Islet of Langerhans (tissue), 1 donor: Measurements from ENCODE around the gene ATP2B2.

Source experiments
- FAIRE-seq: peaks from one replicate; lab custom pipeline; 2011; peaks lifted over from hg19 to GRCh38; lab: Jason Lieb, UNC

ATP2B2 gene

DNA sequence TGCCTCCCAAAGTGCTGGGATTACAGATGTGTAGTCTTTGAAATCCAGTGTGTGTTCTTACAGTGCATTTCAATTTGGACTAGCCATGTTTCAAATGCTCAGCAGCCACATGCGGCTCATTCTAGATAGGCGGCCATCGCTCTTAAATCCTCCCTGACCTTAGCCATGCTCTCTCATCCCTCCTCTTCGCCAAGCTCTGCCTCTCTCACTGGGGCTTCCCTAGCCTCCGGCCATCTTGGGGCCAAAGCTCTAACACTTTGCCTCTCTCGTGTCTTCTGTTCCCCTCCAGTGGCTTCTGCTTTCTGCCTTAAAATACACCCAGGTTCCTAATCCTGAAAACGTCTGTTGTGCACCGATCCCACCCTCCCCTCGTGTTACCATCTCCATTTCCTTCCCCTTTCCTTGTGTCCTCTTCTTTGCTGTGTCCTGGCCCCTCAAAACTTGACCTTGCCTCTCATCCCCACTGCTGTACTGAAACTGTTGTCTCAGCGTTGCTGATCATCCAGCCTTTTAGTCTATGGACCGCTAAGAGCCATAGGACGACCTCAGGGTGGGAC, 211.3 kb downstream of the ATP2B2 start:
- FAIRE-seq: no peak

DNA sequence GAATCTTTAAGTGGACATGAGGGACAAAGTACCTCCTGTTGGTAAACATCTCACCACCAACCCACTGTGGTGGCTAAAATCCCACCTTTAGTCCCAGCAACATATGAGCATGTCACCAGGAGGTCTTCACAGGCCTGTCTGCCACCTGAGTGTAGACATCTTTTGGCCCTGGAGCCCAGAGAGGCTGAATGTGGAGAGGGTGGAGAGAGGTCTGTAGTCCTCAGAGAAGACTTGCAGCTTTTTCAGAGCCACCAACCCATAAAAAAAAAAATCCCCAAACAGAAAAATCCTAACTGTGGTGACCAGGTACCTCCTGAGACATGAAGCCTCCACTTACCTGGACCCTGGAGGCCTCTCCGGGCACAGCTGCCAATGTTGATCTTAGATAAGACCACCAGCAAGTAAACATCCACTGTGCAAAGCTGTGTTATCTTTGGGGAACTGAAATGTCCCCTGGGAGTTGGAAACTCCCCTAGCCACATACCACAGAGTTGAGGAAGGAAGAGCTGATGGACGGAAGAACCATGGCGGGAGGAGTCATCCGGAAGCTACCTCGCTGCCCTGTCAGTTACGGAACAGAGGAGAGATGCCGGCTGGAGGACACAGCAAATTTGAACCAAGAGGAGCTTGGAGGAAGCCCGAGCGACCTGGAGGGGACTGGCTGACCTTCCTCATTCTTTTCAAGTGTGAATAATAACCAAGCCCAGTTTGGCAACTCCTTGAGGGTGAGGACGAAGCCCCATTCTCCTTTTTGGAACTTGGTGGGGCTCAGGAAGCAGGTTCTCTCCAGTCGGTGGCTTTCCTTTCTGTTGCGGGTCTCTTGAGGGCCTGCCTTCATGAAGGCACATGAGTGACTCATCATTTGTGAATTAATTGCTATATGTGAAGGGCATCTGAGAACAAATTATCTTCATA, 212.6 kb downstream of the ATP2B2 start, which contains the start of gene GHRL:
Gene GHRL (minus strand): TSS at position 443 of the 915 bp plus-strand sequence. CDS start 2,767 bp downstream, outside the sequence.
- no peak for FAIRE-seq

DNA sequence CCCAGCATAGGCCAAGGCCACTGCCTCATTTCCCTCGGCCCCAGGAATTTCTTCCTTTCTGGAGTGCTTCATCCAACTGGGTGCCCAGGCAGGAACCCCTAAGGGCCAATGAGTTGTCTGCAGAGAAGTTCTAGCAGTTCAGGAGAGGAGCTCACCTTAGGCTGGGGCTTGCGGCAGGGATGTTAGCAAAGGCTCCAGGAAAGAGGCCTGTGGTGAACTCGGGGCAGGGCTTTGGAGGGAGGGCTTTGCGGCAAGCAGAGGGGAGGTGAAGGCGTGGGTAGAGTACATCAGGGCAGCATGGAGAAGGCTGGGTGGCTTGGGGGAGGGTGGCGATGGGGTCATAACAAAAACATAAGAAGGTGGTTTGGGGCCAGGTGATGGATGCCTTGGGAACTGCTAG, 213.7 kb downstream of the ATP2B2 start:
- FAIRE-seq: no peak

DNA sequence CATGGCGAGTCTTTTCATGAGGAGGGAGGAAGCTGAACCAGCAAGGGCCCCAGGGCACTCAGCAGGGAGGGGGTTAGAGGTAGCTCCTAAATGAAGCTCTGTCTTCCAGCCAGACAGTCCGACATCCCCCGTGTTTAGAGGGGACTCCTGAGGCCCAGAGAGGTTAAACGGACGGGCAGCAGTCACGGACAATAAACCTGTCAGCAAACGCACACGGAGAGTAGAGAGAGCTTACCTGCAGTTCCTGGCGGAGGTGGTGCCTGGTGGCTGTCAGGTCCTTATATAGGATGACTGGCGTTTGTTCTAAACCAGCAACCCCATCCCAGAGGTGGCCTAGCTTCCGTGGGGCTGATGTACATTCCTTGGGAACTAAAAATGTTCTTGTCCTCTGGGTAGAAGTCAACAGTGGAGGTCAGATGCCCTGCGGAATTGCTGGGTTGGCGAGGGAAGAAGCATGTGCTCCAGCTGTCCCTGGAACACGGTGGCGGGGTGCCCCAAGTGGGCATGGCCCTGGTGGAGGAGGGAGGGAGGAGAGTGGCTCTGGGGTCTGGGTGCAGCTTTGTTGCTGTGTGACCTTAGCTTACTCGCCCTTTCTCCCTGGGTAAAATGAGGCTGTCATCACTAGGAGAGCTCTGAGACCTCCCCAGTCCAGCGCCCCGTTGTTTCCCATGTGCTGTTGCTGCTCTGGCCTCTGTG, 214.8 kb downstream of the ATP2B2 start:
- no peak for FAIRE-seq

DNA sequence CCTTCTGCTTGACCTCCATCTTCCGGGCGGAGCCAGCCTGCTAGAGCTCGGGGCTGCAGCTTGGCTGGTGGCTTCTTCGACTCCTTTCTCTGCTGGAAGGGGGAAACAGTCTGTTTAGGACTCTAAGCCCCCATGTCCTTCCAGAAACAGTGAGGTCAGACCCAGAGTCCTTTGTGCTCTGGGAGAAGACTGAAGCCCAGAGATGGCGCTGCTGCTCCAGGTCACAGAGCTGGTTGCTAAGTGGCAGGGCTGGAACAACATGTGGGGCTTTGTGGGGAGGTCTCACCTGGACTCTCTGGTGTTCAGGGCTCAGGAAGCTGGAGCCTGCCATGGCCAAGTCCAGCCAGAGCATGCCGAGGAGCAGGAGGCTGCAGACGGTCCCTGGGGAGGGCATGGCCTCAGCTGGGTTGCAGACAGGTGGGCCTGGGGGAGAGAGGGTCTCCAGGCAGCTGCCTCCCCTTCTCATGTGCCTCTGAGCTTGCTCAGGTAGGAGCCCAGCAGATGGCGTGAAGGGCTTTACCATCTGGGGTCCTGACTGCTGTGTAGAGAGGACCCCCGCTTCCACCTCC, 215.5 kb downstream of the ATP2B2 start:
- FAIRE-seq: no peak

DNA sequence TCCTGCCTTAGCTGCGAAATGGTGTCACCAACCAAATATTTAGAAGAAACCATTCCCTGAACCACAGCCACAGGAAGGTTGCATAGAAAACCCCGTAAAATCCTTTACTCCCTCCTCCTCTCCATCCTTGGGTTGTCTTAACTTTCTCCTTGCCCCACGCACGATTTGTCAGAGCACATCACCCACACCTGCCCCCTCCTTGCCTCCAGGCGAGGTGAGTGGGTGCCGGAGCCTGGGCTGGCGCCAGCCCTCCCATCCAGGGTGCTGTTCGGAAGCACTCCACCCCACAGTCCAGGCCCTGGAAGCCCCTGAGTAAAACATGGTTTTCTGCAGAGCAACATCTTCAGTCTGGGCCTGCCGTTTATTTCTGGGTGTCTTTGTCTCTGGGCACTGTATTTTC, 216.3 kb downstream of the ATP2B2 start:
- no peak for FAIRE-seq

DNA sequence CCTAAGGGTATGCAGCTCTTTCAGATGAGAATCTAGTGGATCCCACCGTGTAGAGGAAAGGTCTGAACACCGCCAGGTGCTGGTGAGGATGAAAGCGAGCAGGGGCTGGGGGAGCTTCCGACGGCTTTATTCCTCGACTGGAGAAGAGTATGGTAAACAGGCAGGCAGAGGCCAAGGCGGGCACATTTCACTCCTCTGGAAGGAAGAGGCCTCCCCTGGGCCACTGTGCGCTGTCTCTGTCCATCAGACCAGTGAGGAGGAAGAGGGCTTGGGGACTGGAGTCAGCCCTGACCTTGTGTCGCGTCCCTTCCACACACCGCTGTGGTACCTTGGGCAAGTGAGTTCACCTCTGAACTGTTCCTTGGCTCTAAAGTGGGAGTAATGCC, 216.8 kb downstream of the ATP2B2 start:
- FAIRE-seq: no peak

DNA sequence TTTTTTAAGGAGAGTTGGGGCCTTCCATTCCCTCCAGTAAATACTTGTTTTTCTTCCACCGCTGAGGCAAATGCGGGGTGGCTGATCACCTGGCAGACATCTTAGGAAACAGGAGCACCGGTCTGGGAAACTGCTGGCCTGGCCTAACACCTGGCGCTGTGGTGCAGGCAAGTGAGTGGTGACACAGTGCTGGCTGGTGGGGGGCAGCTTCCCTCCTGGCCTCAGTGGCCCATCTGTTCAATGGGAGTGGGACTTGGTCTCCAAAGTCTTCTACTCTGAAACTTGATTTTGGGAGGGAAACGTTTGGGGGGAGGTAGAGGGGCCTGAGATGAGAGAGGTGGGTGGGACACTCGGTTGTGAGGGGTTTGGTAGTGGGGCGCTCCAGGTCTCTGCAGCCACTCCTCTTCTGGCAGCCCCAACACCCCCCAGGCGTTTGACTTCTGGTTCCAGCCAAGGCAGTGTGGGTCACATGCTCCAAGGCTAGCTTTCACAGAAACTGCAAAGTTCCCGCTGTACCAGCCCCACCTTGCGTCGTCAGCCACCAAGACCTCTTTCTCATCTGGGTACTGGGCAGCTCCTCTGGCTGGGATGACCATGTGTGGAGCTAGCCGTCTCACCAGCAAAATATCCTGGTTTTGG, 217.3 kb downstream of the ATP2B2 start:
- FAIRE-seq: no peak

DNA sequence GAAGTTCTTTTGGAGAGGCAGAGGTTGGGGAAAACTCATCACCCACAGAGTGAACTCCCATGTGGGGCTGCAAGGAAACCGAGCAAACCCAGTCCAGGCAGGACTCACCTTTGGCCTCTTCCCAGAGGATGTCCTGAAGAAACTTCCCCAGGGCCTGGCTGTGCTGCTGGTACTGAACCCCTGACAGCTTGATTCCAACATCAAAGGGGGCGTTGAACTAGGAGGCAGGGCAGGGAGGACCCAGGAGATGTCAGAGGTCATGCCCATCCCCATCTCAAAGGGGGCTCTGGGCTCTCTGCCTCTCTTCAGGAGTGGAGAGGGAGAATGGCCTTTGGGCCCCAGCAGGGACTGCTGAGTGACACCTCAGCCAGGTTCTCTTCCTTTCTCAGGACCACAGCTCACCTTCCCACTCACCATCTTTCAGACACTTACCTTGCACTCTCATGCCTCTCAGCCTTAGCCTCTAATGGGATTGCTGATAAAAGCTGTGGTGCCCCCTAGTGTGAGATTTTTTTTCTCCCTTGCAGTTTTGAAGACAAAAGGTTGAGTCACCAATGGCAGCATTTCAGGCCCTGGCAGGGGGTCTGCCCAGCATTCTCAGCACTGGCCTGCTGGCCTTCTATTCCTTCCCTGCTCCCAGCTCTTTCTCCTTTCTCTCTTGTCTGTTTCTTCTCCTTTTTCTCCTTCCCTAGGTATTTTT, 218.6 kb downstream of the ATP2B2 start:
- peak; percentile 89 for FAIRE-seq

DNA sequence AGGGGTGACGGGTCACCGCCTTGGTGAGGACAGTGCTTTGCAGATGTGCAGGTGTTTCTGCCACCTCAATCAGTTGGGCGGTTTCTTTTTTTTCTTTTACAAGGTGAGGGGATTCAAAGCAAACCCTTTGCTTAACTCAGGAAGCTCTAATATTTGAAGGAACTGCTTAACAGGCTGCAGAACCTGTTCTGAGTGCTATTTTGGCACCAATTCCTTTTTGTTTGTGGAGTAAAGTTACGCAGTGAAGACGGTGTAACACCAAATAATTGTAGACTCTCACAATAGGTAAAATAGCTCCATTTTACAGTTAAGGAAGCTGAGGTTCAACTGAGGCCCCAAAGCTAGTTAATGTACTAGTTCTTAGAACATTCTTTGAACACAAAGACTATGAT, 219.3 kb downstream of the ATP2B2 start:
- no peak for FAIRE-seq

DNA sequence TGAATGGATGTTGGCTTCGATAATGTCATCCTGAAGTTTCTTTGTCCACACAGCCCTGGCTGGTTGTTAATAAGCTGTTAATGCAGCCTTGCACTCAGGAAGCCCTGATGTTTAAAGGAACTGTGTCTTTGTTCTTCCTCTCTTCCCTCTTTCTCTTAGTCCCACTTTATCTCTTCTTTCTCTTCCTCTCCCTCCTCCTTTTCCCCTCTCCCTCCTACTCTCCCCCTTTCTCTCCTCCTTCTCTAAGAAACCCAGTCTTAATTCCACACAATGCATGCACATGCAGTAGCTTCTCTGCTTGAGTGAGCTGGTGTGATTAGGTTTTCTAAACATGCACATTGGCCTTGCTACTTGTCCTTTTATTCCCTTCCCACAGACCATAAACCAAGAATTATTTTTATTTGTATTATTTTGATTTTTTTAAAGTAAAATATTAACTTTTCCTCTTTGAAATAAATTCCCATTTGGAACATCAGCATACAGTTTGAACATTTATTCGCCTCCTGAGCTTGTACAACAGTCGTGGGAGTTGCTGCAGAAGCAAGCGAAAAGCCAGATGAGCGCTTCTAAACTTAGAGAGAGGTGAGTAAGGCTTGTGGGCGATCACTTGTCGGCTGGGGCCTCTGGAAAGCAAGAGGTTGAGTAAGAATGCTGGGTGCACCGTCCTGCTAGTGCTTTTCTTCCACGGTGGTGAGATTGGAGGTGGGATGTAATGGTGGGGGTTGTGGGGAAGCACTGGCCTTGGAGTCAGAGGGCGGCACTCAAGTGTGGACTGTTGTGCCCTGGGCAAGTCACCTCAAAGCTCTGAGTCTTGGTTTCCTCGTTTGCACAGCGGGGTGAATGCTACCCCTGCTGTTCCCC, 219.9 kb downstream of the ATP2B2 start:
- no peak for FAIRE-seq

DNA sequence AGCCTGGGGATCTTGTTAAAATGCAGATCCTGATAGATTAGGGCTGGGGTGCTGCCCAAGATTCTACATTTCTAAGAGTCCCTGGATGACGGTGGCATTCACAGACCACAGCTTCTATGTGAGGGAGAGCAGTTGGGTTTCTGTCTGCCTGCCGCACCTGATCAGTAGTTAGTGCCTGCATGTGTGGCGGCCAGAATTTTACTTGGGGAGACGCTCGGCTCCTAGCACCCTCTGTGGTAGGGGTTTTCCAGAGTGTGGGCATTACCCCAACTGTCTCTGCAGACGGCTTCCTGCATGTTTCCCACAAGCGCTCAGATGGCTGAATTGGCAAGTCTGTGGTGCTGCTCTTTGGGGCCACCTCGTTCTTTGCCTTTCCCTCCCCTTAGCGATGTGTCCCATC, 220.9 kb downstream of the ATP2B2 start:
- no peak for FAIRE-seq

DNA sequence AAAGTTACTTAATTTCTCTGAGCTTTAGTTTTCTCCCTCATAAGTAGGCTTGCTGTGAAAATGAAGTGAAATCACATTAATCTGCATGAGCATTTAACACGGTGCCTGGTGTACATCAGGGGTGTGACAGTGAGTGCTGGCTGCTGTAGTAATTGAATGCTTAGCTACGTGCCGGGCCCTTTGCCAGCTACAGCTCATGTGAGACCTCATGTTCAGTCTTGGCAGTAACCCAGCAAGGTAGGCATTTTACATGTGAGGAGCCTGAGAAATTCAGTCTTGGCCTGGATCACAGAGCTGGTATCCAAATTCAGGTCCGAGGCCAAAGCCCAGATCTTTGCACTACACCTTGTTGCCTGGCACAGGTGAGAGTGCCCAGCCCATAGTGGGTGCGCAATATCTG, 221.7 kb downstream of the ATP2B2 start:
- FAIRE-seq: peak; percentile 94

DNA sequence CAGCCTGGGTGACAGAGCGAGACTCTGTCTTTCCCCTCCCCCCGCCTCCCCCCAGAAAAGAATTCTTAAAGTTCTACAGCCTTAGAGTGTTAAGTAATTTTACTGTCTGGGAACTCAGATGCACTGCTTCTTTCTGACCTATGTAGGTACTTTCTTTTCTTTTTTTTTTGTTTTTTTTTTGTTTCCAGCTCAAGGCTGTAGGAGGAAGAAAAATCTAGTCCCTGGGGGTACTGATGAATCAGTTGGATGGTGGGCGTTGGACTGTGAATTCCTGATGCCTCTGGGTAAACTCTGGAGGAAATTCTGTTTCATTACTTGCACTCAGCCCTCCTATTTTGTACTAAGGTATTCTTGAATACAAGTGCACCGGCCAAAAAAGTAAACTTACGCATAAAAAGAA, 223.4 kb downstream of the ATP2B2 start:
- no peak for FAIRE-seq

DNA sequence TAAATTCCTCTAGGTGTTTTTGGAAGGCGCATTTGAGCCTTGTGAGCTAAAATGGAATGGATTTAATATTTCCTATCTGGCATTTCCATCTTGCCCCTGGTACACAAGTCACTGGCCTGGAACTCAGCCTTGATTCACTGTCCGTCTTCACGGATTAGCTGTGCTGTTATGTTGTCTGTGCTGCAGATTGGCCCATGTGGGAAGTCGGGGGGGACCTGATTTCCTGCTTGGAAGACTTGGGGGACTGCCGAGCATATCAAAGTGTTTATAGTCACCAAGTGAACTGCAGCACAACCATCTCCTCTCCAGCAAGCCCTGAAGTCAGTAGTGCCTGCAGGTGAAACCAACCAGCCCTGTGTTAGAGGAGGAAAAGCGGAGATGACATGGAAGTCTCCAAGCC, 224.8 kb downstream of the ATP2B2 start:
- no peak for FAIRE-seq

DNA sequence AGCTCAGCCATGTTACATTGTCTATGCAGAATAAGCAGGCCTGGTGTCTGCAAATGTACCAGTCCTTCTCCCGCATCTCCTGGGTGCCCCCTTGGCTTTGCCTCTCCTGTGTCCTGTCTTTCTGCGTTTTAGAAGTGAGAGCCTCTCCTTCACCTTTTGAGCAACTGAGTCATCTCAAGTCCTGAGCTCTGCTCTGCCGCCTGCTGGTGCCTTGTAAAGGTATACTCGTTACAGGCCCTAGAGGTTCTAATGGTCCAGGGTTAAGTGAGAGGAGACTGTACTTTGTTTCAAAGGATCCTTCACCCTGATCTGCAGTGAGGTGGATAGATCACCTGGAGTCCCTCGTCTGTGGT, 225.2 kb downstream of the ATP2B2 start:
- no peak for FAIRE-seq

DNA sequence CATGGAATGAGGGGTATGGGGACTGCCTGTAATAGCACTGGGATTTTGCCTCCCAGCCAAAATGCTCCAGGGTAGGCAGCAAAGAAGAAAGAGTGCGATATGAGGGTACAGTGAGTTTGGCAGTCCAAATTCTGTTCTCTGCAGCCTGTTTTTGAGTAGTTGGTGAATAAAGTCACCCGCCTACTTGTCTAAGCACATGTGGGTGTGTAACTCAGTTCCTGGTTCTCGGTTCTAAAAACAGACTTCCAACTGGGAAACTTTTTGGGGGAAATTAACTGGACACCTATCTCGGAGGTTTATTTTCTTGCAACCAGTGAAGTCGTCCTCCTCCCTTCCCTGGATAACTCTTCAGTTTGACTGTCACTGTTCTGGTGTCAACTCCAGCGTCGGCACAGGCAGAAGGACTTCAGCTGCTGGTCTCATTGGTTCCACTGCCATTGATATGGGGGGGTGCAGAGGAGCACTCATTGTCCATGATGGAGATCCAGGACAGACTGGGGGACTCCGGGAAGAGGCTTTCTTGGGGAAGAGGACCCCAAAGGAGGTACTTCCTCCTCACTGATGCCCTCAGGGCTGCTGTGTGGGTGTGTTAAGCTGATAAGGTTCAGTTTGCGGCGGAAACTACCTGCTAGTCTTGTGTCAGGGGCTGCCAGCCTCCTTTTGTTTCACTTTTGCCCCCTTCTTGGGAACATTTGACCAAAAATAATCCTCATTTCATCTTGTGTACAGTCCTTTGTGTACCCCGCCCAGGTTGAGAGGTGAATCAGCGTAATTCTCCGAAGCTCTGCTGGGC, 225.8 kb downstream of the ATP2B2 start:
- FAIRE-seq: no peak

DNA sequence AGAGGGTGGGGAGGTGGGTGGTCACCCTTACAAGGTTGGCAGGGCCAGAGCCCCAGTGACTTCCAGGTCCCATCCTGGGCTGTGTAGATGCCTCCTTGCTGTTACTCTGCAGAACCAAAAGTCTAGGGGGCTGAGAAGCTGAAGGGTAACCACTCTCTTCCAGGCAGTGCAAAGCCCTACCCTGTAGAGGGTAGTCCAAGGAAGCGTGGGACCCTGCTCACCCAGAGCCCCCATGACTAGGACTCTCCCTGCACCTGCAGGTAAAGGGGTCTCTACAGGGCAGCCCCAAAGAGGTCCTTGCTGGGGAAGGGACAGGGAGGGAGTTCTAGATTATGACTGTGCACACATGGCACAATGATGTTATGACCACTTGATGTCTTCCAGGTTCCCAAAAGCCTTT, 226.9 kb downstream of the ATP2B2 start:
- FAIRE-seq: no peak

DNA sequence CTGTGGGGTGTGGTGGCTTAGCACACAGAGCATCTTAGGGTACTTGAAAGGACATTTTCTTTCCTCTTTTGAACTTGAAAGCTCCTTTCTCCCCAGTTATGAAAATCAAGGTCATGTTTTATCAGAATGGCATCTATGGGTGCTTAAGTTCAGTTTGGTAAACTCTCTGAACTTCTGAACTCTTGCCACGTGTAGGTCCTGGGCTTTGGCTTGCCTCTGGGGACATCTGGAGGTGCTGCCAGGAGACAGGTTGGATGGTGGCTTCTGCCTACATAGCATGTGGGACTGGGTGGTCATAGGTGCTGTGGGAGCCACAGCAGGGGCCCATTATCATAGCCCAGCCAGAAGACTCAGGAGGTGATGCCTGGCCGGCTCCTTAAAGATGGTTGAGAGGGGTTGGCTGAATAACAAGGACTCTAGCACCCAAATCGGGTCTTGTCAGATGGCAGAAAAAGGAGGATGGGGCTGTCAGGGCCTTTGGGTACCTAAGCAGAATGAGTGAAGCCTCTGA, 228.2 kb downstream of the ATP2B2 start:
- no peak for FAIRE-seq

DNA sequence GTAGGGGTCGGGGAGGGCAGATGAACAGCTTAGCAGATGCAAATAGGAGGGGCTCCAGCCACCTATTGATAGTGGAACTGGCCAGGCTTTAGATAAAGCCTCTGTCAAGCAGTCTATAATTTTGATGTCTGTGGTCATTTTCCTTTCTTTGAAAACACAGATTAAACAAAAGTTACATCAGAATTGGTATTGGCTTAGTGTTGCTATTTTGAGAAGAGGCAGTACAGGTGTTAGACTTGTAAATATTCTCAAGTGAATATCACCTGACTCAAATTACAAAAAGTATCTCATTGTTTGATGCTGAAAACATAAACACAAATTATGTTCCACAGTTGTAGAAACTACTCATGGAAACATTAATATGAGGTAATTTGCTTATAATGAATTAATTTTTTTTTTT, 230.8 kb downstream of the ATP2B2 start:
- FAIRE-seq: peak; percentile 41
